ENCODE data around the gene TADA2A.
"Not testable (repeated sequence)": the region's sequence is repeated elsewhere in the genome, so short reads cannot be mapped to it uniquely, and the experiment has no call there.

Gene TADA2A

GRCh38 chr17:37405522-37405921 lies 1.2 kb upstream of the TADA2A start:
- DNase-seq = not testable (repeated sequence)

DNA sequence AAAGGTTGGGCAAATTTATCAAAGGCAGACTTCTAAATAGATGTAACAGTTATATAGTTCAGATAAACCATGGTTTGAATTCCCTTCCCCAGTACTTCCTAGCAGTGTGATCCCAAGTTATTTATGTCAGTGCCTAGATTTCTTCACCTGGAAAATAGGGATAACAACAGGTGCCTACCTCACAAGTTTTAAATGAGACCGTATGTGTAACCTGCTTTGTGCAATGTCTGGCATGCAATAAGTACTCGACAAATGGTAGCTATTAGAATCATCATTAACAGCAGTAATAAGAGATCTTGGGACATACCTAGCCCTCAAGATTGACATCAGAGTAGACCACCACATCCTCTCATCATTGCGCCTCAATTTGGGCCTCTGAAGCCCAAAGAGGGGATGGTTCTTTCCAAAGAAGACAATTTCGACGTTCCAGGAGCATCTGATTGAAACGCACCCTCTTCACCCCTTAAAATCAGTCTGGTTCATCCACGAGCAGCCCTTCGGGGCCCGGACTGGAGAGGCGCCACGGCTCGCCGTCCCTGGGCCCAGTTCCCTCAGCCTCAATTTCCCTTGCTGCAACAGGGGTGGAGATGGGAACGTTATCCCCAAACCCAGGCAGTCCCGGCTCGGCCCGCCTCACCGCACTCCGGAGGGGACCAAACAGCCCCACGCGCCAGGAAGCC lies 591 bp upstream of the TADA2A start:
- no peak for DNase-seq

GRCh38 chr17:37408145-37408479 lies 1.4 kb downstream of the TADA2A start:
- not testable (repeated sequence) for DNase-seq

GRCh38 chr17:37410357-37410756 lies 3.7 kb downstream of the TADA2A start:
- DNase-seq = no peak

DNA sequence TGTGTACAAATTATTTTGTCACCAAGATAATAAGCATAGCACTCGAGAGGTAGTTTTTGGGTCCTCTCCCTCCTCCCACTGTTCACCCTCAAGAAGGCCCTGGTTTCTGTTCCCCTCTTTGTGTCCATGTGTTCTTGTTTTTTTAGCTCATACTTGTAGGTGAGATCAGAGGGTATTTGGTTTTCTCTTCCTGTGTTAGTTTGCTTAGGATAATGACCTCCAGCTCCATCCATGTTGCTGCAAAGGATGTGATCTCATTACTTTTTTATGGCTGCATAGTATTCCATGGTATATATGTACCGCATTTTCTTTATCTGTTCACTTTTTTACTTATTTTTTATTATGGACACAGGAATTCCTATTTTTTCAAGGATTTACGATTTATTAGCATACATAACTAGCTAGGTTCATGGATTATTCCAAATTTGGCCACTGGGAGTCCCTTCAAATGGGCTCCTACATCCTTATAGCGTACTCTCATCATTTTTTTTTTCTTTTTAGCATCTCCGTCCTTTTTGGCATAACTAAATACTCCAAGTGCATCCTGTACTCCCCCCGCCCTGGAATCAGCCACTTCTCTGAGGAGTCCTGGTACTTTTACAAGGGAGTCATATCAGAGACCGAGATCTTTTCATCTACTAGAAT lies 7.3 kb downstream of the TADA2A start:
- no peak for DNase-seq

DNA sequence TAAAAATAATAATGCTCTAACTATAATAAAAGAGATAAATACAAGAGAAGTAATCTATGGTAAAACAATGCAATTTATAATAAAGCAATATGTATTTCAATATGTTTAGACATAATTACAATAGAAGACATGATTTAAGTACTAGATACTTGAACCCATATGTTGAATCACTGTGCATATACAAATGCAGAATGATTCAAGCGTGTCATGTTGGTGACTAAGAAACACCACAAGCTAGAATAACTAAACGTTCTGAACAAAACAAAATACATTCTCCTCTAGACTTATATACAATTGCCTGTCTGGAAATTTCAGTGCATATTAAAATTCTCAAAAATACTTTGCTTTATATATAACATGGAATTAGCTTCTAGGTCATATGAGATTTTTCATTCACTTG lies 11.2 kb downstream of the TADA2A start:
- DNase-seq = no peak

DNA sequence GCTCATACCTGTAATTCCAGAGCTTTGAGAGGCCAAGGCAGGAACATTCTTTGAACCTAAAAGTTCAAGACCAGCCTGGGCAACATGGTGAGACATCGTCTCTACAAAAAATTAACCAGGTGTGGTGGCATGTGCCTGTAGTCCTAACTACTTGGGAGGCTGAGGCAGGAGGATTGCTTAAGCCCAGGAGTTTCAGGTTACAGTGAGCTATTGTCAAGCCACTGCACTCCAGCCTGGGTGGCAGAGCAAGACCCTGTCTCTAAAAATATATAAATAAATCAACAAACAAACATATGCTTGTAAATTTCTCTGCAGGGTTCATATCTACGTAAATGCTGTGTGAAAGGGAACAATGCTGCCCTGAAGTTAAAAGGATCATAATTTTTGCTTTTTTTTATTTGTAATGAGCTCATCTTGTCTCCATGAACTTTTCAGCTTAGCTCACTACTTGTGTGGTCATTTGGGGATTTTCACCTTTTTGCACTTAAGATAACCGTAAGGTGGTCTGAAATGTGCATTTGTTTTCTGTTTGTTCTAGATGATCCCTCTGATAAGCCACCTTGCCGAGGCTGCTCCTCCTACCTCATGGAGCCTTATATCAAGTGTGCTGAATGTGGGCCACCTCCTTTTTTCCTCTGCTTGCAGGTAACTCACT lies 16.4 kb downstream of the TADA2A start:
- no peak for DNase-seq

- no peak for DNase-seq
These were observed 18.6 kb downstream of the TADA2A start for GRCh38 chr17:37425268-37425667.

DNA sequence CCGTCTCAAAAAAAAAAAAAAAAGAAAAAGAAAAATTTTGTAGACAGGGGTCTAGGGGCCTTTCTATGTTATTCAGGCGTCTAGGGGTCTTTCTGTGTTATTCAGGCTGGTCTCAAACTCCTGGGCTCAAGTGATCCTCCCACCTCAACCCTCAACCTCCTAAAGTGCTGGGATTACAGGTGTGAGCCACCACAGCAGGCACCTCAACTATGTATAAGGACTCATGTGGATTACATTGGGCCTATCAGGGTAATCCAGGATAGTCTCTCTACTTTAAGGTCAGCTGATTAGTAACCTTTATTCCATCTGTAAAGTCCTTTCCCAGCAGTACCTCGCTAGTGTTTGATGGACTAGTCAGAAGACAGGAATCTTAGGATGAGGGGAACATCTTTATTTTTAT lies 22.4 kb downstream of the TADA2A start:
- no peak for DNase-seq

DNA sequence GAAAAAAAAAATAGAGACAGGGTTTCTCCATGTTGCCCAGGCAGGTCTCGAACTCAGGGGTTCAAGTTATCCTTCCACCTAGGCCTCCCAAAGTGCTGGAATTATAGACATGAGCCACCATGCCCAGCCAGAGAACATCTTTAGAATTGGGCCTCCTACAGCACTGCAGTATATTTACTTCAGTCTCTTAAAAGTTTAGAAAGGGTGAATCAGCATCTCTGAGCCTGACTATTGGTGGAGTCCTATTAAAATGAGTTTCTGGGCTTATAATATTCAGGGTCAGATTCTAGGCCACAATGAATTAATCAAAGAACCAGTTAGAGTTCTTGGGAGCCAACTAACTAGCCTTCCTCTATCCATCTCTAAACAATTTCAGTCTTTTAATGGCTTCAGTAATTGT lies 22.8 kb downstream of the TADA2A start:
- no peak for DNase-seq

GRCh38 chr17:37430051-37430627 lies 23.5 kb downstream of the TADA2A start:
- DNase-seq = no peak

DNA sequence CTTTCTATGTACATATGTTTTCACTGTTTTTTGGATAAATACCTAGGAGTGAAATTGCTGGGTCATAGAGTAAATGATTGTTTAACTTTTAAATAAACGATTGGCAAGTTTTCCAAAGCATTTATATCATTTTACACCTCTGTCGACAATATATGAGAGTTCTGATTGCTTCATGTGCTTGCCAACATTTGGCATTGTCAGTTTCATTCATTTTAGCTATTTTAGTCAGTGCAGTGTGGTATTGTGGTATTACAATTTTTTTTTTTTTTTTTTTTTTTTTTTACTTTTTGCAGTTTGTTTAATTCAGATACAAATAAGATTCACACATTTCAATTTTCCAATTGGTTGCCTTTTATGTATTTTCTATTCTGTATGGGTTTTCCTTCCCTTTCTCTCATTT lies 26.0 kb downstream of the TADA2A start:
- no peak for DNase-seq

DNA sequence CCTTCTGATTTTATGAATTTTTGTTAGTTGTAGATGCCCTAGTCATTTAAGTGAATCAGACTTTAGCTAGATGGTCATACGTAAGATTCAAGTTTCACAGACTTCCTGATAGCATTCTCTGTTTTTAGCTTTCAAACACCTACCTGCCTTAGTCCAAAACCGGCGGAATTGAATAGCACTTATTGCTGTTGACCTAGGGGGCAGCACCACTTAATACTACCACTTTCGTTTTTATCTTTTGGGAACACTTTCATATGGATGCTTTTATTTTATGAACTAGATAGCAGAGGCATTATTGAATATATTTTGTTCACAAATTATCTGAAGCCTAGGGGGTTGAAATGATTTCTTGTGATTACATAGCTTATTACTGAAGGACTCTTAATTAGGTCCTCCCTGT lies 31.5 kb downstream of the TADA2A start:
- DNase-seq = no peak

- no peak for DNase-seq
These were observed 33.7 kb downstream of the TADA2A start for GRCh38 chr17:37440424-37440823.

DNA sequence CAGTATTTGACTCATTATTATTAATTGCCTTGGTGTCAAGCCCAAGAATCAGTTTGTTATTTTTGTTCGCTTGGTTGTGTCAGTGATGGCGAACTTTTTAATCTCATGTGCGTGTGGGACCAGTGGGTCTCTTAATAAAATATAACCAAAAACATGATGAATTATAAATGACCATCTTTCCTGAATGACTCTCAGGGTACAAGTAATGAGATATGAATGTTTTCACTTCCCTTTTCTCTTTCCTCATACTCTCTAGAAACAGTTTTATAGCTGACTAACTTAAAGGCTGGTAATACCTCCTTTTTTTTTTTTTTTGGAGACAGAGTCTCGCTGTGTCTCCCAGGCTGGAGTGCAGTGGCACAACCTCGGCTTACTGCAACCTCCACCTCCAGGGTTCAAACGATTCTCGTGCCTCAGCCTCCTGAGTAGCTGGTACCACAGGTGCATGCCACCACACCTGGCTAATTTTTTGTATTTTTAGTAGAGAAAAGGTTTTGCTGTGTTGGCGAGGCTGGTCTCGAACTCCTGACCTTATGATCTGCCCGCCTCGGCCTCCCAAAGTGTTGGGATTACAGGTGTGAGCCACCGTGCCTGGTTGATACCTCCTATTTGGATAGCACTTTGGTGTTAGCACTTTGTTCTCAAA lies 34.8 kb downstream of the TADA2A start:
- not testable (repeated sequence) for DNase-seq

DNA sequence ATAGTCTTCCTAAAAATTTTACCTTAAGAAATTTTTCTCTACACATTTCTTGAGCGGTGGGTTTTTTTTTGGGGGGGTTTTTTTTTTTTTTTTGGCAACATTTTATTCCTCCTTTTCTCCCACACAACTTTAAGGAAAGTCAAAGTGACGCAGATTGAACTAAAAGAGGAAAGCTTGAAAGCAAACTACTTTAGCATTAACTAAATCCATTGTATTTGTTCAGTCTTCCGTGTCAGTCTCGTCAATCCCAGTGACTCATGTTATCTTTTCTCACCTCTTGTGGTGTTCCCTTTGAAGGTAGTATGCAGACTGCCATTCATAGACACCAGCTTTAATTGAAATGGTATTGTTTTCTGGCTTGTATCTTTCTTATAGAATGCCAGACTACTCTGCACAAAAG lies 39.3 kb downstream of the TADA2A start:
- no peak for DNase-seq

DNA sequence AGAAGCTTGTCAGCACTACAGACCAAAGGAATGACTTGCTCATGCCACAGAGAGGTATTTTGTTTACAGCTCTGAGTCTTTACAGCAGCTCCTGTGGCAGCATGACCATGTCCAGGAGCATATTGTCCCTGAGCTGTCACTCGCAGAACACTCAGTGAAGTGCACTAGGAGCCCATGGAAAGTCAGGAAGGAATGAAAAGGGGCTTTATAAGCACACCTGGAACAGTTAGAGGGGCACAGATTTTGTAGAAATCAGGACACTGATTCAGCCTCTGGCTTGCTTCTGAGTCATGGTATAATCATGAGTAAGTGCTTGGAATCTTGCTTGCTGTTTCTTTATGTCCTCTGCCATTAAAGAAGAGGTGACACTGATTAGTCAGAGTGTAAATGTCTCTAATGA lies 41.0 kb downstream of the TADA2A start:
- no peak for DNase-seq

GRCh38 chr17:37450112-37450511 lies 43.4 kb downstream of the TADA2A start:
- DNase-seq = no peak

DNA sequence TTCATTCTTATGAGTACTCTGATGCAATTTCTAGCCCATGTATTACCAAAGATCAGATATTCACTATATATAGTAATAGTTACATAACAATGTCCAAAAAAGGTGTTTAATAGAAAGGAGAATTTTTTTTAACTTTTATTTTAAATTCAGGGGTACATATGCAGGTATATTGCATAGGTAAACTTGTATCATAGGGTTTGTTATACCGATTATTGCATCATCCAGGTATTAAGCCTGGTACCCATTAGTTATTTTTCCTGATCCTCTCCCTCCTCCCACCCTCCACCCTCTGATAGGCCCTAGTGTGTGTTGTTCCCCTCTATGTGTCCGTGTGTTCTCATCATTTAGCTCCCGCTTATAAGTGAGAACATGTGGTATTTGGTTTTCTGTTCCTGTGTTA lies 51.1 kb downstream of the TADA2A start:
- not testable (repeated sequence) for DNase-seq

GRCh38 chr17:37458805-37459204 lies 52.1 kb downstream of the TADA2A start:
- no peak for DNase-seq

DNA sequence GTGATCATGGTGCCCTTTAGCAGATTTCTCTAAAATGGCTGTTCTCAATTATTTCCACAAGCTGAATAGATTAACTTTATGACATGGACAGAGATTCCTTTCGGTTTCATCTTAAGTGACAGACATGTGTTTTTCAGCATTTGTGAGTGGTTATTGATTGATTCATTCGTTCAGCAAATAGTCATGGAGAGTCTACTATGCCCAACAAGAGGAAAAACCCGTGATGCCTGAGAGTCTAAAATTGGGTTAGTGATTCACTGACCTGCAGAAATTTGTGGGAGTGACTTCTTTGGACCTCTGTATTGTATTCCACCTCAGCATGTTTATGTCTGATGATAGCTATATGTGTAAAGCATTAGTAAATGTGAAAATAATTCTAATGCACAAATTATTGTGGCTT lies 55.0 kb downstream of the TADA2A start:
- no peak for DNase-seq

DNA sequence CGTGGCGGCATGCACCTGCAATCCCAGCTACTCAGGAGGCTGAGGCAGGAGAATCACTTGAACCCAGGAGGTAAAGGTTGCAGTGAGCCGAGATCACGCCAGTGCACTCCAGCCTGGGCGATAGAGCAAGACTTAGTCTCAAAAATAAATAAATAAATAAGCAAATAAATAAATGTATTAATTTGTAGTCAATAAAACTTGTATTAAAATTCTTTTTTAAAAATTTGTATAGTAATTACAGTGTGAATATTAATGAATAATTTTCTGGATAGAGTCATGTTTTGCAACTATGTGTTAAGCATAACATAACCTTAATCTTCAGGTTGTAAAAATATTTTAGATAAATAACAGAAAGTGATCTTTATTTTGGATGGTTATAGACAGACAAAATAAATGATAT lies 55.8 kb downstream of the TADA2A start:
- DNase-seq = no peak

- DNase-seq = no peak
These were observed 56.4 kb downstream of the TADA2A start for GRCh38 chr17:37463039-37463438.

Measured in CD4-positive, alpha-beta T cell treated with Interferon gamma for 1 hour (primary cell).